Thyroid gland (tissue), 4 donors: ENCODE data around the gene PLEKHH1.

ENCODE experiments used
- CTCF ChIP-seq, 6 experiments: fragments of 200-600 bp in 3 of 6; fragments of 450-650 bp in 3 of 6; sonication (generic) in 3 of 6; IDR thresholded peaks; one replicate each; pipeline ENCODE4 v1.5.1; 2016 to 2019; ENCODE audit warnings: antibody characterized with exemption in 6 of 6, mild to moderate bottlenecking in 2 of 6, inconsistent platforms in 1 of 6, moderate library complexity in 1 of 6
- POLR2A ChIP-seq, 2 donors: fragments of 450-650 bp; IDR thresholded peaks; one replicate each; pipeline ENCODE4 v1.6.1; 2017; ENCODE audit warnings: antibody characterized with exemption in 2 of 2, mild to moderate bottlenecking in 2 of 2, moderate library complexity in 1 of 2

GRCh38 chr14:67586369-67586768 lies 53.3 kb downstream of the PLEKHH1 start:
- TF ChIP-seq CTCF (IDR thresholded peaks at IDR 0.05) (no peak), POLR2A (IDR thresholded peaks at IDR 0.05) (no peak)
